ENCODE measurements around the gene DISC1.
"Not testable (repeated sequence)": the region's sequence is repeated elsewhere in the genome, so short reads cannot be mapped to it uniquely, and the experiment has no call there.

Gene DISC1

DNA sequence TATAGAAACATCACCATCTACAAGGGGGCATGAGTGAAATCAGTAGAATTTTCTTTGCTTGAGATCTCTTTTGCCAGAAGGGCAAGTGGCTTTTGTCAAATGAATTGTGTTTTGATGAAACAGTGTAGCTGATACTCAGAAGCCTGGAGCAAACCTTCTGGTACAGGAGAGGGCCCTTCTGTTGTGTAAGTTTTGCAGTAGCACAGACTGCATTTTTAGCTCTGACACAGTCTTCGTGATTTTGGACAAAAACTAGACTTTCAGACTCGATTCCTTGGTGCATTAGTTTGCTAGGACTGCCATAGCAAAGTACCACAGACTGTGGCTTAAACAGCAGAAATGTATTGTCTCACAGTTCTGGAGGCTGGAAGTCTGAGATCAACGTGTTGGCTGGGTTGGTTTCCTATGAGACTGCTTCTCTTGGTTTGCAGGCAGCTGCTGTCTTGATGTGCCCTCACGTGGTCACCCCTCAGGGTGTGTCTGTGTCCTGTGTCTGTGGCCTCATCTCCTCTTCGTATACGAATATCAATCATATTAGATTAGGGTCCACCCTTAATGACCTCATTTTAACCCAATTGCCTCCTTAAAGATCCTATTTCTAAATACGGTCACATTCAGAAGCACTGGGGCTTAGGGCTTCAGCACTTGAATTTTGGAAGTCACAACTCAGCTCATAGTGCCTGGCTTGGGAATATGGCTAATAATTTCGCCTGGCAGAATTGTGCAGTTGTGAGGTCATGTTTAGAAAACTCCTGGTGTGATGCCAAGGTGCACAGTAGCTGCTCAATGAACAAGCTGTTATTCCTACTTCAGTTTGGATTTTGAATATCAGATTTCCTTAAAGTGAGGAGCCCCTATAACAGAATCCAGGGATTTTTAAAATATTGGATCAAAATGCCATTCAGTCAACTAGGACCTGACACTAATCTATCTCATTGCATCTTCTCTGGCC is 21.2 kb upstream of the DISC1 start:
- DNase-seq (ENCODE audit: low read depth): no peak

- DNase-seq (ENCODE audit: low read depth): no peak
Measured at GRCh38 chr1:231606712-231607111, 19.9 kb upstream of the DISC1 start.

- DNase-seq (ENCODE audit: low read depth): no peak
Measured at GRCh38 chr1:231610388-231610787, 16.2 kb upstream of the DISC1 start.

GRCh38 chr1:231611111-231611510 is 15.5 kb upstream of the DISC1 start:
- no peak for DNase-seq (ENCODE audit: low read depth)

DNA sequence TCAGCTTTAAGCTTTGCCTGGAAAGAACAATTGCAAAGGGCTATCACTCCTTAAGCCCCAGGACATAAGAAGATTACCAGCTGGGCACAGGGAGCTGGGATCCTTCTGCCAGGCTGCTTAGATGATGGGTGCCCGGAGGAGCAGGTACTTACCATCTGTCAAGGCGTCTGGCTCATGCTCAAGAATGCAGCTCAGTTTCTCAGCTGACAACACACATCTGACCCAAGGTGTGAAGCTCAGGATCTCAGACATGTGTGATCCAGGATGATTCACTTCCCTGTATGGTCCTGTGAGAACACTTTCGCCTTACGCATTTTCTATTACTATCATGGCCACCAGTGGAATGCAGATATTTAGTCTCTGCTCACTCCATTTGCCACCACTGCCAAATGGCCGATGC is 14.7 kb upstream of the DISC1 start:
- no peak for DNase-seq (ENCODE audit: low read depth)

GRCh38 chr1:231612393-231613089 is 14.0 kb upstream of the DISC1 start:
- DNase-seq (ENCODE audit: low read depth): no peak

- DNase-seq (ENCODE audit: low read depth): no peak
Measured at GRCh38 chr1:231613419-231614349, 12.9 kb upstream of the DISC1 start.

GRCh38 chr1:231616667-231617066 is 9.9 kb upstream of the DISC1 start:
- DNase-seq (ENCODE audit: low read depth): no peak

DNA sequence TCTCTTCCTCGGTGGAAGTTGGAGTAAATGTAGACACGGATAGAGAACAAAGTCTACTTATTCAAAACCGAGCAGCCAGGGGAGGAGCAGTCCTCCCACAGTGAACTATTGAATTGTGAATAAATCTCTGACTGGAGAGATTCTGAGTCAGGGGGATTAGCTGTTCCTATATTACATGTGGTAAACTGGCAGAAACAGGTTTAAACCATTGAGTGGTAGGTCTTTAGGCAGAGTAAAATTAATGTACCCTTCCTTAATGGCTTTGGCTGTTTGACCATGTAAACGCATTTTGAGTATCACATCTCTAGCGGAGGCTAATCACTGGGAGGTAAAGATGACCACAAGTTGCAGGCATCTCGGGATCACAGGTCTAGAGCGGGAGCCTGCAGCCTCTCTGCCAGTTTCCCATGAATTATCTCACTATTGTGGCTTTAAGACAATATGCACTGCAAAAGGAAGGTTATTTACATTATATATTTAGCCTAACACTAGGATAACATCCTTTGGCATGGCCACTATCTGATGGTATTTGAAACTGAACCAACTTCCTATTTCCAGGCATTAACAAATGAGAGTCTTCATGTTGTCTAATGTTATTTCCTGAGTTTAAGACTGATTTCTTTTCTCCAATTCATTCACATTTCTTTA is 7.9 kb upstream of the DISC1 start:
- no peak for DNase-seq (ENCODE audit: low read depth)

GRCh38 chr1:231619257-231619634 is 7.3 kb upstream of the DISC1 start:
- no peak for DNase-seq (ENCODE audit: low read depth)

GRCh38 chr1:231625042-231625441 is 1.5 kb upstream of the DISC1 start:
- DNase-seq (ENCODE audit: low read depth): not testable (repeated sequence)

DNA sequence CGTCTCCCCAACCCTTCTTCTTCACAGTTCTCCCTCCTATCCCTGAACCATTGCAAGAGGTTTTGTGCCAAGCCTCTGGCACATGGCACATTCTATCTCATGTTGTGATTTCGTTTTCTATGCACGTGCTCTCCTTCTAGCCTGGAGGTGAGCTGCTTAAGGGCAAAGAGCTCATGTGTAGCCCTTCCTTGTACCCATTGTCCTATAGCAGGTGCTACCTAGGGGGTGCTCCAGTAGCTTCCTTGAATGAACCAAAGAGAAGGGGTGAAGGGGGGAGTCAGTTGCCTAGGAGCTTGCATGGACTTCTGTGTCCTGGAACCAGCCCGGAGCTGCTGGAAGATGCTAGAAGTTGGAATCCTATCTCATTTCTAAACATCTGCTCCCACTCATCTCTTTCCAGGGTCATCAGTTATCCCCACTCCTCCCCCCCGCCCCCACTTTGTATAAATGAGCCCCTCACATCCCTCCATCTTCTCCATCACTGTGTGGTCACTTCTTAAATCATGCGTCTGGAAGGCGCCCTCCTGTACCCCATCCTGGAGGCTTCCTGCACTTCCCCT is 535 bp upstream of the DISC1 start:
- no peak for DNase-seq (ENCODE audit: low read depth)

DNA sequence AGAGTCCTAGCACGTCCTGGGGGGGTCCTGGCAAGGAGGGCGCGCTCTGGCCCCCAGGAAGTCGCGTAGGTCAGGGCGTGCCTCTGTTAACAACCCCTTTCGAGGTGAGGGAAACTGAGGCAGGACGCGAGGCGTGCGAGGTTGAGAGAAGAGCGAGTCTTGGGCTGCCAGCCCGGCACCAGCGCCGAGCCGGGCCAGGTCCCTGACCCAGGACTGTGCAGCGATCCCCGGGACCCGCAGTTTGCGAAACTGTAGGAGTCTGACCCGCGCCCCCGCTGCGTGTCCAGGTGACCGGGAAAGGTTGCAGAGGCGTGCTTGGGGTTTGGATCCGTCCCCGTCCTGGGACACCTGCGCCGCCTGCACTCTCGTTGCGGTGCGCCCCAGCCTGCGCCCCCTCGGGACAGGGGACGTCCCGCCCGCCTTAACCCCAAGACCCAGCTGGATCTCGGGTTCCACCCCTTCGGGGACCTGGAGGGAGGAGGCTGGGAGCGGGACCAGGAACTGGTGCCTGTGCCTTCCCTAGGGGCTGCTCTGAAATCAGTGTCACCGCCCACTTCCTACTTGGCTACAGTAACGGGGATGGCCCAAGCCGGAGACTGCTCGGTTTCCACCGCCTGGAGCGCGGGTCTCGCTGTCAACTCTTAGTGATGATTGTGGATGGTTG is 493 bp downstream of the DISC1 start:
- peak; percentile 23 for DNase-seq (ENCODE audit: low read depth)

DNA sequence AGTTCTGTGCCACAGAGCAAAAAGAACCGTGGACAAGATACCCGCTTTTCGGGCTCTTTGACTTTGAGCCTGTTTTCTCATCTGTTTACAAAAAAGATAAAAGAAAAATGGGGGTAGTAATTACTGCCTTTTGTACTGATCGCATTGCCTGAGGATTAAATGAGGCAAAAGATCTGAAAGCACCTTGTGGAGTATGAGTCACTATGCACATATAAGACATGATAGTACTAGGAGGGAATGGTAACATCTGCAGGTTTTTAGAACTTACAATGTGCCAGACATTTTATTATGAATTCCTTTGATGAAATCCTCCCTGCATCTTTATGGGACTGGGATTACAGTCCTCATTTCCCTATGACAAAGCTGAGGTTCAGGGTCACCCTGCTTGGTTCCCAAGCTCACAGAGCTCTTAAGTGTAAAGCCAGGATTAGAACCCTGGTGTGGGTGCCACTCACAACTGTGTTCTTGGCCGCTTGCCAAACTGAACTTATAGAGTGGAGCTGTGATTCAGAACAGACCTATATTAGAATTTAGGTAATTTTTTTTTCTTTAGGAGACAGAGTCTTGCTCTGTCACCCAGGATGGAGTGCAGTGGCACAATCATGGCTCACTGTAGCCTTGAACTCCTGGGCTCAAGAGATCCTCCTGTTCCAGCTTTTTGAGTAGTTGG is 1.8 kb downstream of the DISC1 start:
- peak; percentile 41 for DNase-seq (ENCODE audit: low read depth)

GRCh38 chr1:231629132-231629531 is 2.5 kb downstream of the DISC1 start:
- no peak for DNase-seq (ENCODE audit: low read depth)

DNA sequence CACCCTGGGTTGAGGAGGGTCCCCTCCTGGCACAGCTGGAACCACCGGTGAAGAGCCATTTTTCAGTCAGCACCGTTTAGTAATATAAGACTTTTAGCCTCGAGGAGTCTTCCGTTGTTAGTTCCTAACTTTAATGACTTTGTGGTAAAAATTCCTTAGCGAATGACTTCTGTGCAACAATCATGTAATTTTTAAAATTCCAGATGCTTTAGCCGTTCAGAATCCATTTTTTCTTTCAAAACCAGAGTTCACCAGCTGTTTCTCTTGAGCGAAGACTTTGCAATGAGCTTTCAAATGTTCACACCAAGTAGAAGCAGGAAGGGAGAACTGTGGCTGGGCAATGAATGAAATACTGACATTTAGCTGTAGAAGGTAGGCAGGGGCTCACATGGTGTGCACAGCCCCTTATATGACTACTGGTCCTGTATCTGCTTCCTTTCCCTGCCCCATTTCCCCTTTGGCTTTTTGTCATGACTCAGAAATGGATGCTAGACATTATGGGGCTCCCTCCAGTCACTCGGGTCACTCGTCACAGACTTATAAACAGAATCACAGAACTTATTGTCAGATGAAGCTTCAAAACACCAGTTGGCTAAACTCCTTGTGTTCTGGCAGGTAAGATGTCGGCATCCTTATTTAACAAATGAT is 4.1 kb downstream of the DISC1 start:
- DNase-seq (ENCODE audit: low read depth): no peak

DNA sequence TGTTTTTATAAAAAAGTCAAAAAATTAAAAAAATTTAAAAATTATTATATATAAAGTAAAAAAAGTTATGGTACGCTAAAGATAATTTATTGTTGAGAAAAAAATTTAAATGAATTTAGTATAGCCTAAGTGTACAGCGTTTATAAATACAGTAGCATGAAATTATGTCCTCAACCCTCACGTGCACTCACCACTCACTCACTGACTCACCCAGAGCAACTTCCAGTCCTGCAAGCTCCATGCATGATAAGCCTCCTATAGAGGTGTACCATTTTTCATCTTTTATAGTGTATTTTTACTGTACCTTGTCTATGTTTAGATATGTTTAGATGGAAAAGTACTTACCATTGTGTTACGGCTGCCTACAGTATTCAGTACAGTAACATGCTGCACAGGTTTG is 5.1 kb downstream of the DISC1 start:
- DNase-seq (ENCODE audit: low read depth): no peak

DNA sequence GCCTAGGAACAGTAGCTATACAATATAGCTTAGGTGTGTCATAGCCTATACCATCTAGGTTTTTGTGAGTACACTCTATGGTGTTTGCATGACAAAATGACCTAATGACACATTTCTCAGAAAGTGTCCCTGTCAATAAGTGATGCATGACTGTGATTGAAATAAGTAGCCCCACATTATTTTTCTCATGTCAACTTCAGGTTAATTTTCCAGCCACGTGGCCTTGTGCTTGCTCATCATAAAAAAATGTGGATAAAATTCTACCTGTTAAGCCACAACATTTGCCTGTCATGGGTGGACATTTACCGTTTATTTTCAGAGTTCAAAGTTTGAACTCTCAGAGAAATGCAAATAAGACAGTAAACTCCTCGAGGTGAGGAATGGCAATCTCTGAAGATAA is 5.5 kb downstream of the DISC1 start:
- DNase-seq (ENCODE audit: low read depth): no peak

GRCh38 chr1:231634323-231635013 is 7.9 kb downstream of the DISC1 start:
- DNase-seq (ENCODE audit: low read depth): no peak

Data from activated T-cell treated with anti-CD3 and anti-CD28 coated beads for 48 hours (primary cell).